HG02885 (cell line): Measurements from ENCODE around the gene PALLD.

ENCODE experiments used
- ATAC-seq: cut with Tn5 transposase; IDR thresholded peaks from one replicate; pipeline ENCODE4 v1.9.1; 2021; ENCODE audit warnings: mild to moderate bottlenecking; ENCODE audit not compliant: unreplicated experiment, poor library complexity

Gene PALLD

DNA sequence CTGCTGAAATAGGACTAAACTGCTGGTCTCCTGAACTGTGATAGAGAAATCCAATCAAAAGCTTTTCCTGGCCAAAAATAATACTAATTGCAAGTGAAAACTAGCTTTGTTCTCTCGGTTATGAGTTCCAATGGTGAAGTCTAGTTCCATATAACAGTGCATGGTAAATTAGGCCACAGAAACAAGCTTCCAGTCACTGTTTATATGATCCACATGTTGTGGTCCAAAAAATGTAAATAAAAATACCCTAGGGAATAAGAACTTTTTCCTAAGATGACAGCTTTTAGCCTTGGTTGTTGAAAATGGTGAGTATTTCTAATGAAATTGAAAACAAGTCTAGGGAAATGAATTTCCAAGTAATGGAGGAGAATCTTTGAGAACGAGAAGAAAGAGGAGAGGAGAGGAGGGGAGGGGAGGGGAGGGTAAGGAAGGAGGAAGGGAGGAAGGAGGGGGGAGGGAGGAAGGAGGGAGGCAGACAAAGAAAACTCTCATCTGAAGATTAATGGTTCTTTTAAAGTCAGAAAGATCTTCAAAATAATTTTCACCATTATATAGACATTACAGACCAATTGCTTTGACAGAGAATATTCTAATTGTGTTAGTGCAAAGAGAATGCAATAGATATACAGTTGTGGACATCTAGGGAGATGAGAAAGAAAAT is 26.1 kb downstream of the PALLD start:
- no peak for ATAC-seq

DNA sequence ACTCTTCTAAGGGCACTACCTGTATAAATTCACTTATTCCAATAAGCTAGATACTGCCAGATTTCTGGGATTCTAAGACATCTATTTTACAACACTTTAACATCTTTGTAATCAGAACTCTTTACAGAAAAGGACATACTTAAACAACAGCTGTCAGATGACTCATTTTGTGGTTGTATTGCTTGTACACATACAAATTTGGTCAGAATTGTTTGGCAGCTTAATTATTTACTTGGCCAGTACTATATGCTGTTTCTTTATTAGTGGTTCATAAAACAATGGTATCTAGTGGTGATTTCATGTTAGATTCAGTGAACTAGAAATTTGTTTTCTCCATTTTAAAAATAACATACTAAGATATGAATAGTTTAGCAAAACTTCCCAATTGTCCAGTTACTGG is 27.2 kb downstream of the PALLD start:
- ATAC-seq = no peak

DNA sequence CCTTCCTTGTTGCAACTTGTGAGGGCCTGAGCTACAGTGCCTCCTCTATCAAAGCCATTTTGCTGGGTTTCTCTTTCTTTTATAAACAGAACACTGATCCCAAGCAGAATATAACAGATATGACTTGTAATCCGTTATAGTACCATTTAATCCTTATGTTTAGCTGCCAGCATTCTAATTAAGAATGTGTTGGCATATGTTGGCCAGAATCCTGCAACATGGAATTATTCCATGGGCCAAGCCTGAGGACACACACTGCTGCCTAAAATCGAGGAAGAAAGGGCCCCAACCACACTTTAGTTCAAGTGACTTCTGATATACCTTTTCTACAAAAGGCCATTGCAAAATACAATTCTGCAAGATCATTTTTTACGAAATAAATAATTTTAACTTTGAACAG is 28.0 kb downstream of the PALLD start:
- no peak for ATAC-seq

DNA sequence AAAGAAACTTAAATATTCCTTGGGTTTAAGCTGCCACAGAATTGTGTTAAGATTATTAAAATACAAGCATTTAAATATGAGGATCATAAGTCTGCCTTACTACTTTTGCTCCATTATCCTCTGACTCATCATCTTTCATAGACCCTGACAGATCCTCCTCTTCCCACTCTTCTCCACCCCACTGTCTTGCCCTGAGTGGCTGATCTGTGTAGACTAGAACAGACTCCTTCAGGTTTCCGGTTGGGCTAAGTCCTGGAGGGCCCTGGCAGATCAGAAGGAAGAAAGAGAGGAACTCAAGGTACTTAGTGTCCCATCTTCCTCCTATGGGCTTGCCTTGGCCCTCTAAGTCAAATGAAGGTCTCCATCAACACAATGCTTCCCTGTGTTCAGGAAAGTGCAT is 30.7 kb downstream of the PALLD start:
- ATAC-seq = no peak

DNA sequence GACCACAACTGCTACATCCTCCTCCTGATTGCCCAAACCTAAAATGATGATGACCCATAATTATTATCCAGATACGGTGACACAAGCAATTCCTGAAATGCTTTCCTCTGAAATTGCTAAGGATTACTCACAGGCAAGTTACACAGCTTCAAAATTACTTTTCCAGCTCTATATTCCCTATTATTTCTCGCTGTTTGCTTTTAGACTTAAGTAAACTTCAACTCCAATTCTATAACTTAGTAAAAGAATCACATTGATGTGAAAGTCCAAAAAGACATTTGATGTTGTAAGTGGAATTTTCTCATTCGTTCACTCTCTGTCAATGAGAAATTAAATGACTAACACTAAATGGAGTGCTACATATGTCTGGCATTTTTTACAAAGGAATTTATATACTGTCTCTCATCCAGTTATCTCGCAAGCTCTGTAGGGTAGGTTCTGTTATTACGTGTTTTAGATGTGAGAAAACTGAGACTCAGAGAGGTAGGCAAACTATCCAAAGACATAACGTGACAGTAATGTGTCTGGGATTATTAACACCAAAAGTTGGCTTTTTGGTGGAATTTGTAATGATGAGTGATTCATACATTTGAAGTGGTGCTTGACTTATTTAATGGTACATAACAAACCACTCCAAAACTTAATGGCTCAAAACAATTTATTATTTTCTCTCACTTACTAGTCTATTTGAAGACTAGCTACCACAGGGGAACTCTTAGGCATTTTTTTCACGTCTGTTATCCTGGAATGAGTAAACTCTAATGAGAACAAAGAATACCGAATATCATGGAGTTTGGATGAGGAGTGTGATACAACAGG is 31.5 kb downstream of the PALLD start:
- no peak for ATAC-seq

DNA sequence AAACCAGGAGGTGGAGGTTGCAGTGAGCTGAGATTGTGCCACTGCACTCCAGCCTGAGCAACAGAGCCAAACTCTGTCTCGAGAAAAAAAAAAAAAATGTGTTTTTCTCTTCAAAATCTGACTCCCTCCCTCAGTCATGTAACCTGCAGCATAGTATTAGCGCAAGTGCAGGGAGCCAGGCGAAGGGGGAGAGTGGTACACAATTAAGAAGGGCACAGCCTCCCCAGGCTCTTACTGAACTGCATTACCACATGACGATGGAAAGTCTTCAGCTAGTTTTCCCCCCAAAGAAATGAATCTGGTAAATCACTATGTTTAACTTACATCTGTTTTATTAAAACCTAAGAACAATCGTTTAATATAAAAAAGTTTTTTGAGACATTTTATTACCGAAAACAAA is 32.4 kb downstream of the PALLD start:
- ATAC-seq = no peak

DNA sequence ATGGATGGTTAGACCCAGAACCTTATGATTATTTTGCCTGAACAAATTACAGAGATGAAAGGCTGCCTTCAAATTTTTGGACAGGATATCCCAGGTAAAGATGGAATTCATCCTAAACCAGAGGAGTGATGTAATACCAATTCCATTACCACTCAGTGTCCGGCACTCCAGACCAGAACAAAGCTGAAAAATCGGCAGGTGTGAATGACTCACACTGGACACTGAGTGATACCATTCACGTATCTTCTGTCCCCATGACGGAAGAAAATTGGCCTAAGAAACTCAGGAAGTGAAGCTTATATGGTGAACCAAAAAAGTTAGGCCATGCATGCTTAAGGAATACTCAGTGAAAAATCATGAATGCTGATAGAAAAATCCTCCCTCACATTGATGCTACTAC is 34.5 kb downstream of the PALLD start:
- no peak for ATAC-seq

DNA sequence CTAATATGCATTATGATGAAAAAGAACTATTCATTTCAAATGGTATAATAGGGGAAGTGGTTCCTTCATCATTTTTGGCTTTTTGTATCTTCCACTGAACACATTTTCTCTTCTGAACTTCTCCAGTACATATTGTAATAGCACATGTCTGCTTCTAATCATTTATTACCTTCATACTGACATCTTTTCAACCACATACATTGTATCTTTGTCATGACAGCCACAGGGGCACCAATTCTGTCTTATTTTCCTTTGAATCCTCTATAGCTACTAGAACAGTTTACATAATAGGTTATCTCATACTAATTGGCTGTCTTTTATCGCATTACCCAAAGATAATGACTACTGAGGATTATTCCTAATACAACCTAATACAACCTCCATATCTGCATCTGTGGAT is 37.7 kb downstream of the PALLD start:
- no peak for ATAC-seq

DNA sequence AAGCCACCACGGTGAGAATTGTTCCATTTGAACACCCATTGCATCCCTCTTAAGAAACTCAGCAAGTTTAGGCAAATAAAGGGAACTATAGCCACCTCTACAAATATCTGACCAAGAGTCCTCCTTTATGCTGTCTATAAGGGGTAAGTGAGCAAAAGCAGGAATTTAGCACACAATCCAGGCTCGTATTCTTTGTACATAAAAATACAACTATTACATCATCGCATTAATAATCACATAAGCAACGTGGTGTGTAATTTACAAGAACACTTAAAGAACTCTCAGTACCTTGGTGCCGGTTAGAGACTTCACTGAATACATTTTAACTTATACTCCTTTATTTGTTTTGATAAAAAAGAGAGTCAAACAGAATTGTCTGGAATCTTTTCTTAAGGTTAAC is 38.8 kb downstream of the PALLD start:
- ATAC-seq = no peak

DNA sequence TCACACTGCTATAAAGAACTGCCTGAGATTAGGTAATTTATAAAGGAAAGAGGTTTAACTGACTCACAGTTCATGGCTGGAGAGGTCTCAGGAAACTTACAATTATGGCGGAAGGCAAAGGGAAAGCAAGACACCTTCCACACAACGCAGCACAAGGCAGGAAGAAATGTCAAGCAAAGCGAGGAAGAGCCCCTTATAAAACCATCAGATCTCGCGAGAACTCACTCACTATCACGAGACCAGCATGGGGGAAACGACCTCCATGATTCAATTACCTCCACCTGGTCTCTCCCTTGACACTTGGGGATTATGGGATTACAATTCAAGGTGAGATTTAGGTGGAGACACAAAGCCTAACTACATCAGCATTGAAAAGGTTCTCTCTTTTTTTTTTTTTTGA is 39.6 kb downstream of the PALLD start:
- ATAC-seq = no peak

DNA sequence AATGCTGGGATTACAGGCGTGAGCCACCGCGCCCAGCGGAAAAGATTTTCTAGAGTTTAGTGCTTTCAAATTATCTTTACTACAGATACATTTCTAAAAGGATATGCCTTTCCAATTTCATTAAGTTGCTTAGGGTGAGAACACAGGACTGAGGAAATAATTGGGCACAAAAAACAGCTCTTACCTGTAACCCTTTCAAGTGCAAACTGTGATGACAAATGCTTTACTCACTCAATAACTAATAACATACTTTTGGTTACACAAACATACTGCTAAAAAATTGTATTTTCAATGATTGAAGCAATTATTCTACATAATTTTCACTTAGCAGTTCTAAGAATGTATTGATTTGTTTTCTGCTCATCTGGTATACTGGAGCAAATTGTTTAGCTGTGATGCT is 40.2 kb downstream of the PALLD start:
- no peak for ATAC-seq

DNA sequence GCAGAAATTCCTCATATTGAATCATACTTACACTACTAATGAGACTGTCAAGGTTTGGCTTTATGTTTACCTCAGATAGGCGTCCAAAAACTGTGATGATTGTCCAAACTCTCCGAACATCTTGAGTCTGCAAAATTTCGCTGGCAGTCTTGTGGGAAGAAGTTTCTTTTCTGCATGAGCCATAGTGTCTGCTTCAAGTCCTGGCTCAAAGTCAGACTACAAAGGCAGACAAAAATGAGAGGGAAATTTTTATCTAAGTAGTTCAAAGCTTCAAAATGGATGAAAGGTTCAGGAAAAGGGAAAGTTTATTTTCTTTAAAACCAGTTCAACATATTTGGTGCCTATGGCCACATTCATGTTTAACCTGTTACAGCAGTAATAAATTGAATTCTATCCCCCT is 40.7 kb downstream of the PALLD start:
- no peak for ATAC-seq

DNA sequence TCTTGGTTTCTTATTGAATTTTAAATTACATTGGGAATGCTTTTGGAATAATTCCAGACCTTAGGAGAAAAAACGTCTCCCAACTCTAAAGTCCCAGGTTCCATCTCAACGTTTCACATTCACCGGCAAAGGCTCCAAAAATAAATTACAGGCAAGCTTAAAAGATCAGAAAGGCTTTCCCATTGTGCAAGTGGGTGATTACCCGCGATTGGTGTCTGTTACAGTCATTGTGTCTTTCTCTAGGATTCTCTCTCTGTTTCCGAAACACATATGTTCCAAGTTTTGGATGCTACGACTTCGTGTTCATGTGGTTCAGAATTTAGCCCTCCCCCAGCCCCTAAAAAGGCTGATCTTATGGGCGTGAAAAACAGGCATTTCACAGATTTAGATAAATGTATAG is 41.8 kb downstream of the PALLD start:
- no peak for ATAC-seq

DNA sequence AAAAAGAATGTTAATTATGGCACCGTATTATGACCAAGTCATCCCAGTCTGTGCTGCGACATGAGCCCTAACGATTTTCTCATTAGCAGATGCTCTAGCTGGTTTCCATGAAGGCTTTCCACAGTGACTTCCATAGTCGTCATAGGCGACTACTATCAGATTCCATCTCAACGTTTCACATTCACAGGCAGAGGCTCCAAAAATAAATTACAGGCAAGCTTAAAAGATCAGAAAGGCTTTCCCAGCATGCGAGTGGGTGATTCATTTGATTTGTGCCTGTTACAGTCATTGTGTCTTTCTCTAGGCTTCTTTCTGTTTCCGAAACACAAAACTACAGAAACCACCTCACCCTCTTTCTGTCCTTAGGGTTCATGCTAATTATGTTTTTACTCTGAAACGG is 43.2 kb downstream of the PALLD start:
- ATAC-seq = no peak

DNA sequence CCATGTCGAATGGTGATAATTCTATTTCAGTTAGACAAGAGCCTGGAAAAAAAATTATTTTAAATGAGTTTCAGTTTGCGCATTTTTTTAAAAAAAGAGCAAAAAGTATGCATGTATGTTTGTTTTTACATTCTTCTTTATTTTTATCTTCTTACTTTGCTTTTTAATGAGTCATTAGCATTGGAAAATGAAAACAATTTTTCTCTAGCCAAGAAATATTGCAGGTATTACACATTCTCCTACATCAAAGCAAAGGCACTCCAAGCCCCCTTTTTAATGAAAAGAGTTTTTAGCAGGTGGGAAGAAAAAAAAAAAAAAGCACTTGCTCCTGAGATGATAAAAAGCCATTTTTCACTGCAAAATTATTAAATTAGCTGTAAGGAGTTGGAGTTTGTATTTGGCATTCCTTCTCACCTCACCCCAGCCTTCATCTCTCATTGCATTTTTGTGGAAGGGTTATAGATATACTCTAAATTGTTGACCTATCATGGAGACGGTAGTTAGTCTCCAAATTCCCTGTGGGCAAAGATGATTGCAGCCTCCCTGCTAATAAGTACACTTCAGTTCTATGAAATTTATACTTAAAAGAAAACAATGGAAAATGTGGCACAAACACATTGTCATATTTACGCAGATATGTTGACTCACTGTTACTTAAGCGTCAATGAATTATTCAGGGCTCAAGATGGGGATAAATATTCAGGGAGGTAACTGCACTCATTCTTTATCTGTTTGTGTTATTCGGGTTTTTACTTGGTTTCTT is 43.8 kb downstream of the PALLD start:
- no peak for ATAC-seq

DNA sequence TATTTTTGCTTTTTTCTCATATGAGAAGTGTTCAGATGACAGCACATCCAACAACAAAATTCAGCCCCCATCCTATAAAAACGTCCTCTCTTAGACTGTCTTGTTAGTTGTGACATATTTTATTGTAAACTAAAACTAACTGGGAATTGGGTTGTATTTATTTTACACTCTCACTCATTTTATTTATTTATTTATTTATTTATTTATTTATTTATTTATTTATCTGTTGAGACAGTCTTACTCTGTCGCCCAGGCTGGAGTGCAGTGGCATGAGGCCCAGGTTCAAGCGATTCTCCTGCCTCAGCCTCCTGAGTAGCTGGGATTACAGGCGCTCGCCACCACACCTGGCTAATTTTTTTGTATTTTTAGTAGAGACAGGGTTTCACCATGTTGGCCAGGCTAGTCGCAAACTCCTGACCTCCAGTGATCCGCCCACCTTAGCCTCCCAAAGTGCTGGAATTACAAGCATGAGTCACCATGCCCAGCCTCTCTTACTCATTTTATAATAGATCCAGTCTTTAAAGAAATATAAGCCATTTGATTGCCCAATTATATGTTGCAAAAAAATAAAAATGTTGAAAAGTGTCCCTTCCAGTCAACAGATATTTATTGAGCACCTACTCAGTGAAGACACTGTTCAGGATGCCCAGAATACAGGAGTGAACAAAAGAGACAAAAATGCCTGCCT is 44.6 kb downstream of the PALLD start:
- ATAC-seq = no peak

DNA sequence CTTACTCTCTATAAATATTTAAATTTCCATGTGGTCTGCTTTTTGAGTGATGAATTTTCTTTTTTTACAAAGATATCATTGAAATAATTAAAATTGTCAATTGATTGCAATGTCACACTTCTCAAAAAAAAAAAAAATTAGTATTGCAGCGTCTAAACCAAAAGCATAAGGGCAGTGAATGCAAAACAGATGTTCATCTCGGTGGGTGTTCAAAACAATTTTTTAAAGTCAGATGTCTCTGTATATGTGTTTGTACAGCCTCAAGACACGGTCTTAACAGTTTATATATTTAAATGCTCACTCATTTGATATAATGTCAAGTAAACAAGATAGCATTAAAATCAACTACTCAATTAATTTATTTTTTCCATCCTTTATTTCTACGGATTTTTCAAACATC is 52.3 kb downstream of the PALLD start:
- ATAC-seq = no peak

DNA sequence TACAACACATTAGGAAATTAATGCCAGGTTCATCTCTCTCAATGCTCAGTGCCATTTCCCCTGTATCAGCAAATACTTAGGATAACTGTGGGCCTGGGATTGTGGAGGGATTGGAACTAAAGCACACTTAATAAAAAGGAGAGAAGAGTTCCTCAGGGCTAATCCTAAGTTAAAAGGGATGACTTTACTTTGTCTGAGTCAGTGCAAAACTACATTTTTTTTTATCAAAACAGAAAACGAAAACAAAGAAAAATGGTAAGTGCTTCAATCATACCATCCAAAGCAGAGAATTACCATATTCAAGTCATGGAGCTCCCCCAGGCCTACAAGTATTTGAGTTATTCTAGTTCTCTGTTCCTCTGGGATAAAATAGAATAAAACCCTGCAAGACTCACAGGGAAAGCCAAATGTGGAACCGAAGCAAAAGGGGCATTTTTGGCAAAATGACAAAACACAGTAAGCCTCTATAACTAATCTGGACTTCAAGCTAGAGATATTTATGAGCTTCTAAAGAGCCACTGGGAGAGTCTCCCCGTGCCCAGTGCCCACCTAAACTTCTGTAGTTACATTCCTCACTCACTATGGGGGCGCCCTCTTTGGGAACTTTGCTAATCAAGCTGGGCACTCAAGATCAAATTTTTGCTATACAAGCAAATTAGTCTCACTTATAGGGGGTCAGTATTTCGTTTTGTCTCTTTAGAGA is 53.4 kb downstream of the PALLD start:
- no peak for ATAC-seq

DNA sequence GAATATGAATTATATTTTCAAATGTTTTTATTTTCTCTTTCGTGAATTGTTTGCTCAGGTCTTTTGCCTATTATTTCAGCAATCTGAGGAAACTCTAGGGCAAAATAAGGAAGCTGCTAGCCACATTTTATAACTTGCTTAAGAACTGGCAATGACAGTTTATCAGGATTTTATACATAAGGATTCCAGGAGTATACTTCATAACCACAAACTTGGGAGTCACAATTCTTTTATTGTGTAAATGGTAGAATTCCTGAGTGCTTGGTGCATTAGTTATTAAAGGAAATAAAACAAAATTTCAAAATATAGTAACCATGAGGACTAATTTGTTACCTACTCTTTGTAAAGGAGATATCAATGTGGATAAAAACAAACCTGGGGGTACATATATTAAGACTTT is 54.4 kb downstream of the PALLD start:
- ATAC-seq = no peak
